CD4-positive, alpha-beta T cell (primary cell): Measurements from ENCODE around the gene PSPC1. TPM values are rescaled to one million over a fixed set of nuclear protein-coding genes. Genes with fewer than 3 reads are reported as not detected.
"Not testable (repeated sequence)": the region's sequence is repeated elsewhere in the genome, so short reads cannot be mapped to it uniquely, and the experiment has no call there.

Experiments used
- ATAC-seq: fragments of 200-7000 bp; cut with Tn5 transposase; one replicate; pipeline ENCODE4 v1.10.0; 2022; ENCODE audit warnings: mild to moderate bottlenecking; ENCODE audit not compliant: poor library complexity
- CTCF ChIA-PET: fragments of 350-600 bp; sonication (Branson Sonifier 250); formaldehyde crosslinking; loops from one replicate; lab custom pipeline; 2021; ENCODE audit warnings: antibody characterized with exemption, inconsistent platforms; lab: Charles Lee
- POLR2A ChIA-PET: fragments of 350-600 bp; sonication (Branson Sonifier 250); formaldehyde crosslinking; loops from one replicate; lab custom pipeline; 2021; ENCODE audit warnings: antibody characterized with exemption, inconsistent platforms; lab: Charles Lee
- DNase-seq, 14 experiments: peaks; one replicate each; pipeline ENCODE4 v3.0.0-alpha.2; 2013 to 2020; ENCODE audit warnings: mixed read lengths in 2 of 14
- H3K27ac ChIP-seq, 2 donors: one replicate each; pipeline versions ENCODE4 v1.5.1 to v1.7.0; 2013; ENCODE audit warnings: low read length in 2 of 2, low read depth in 1 of 2, mild to moderate bottlenecking in 1 of 2
- H3K27me3 ChIP-seq, 2 experiments: 1 replicate in 1 of 2; 2 replicates in 1 of 2; pipeline versions ENCODE4 v1.6.1 to v1.7.0; 2013; ENCODE audit warnings: low read length in 2 of 2, control low read depth in 1 of 2, mild to moderate bottlenecking in 1 of 2, moderate library complexity in 1 of 2; ENCODE audit not compliant: insufficient read depth in 2 of 2, control insufficient read depth in 1 of 2
- H3K36me3 ChIP-seq: one replicate; pipeline ENCODE4 v1.6.1; 2013; ENCODE audit warnings: low read length, control low read depth; ENCODE audit not compliant: insufficient read depth
- H3K4me1 ChIP-seq: one replicate; pipeline ENCODE4 v1.6.1; 2013; ENCODE audit warnings: low read length, control low read depth; ENCODE audit not compliant: insufficient read depth
- H3K4me3 ChIP-seq: one replicate; pipeline ENCODE4 v1.5.1; 2013; ENCODE audit warnings: mild to moderate bottlenecking, low read length, moderate library complexity
- H3K9me3 ChIP-seq, 2 experiments: 1 replicate in 1 of 2; 2 replicates in 1 of 2; pipeline versions ENCODE4 v1.6.1 to v1.7.0; 2013; ENCODE audit warnings: low read length in 2 of 2, mild to moderate bottlenecking in 2 of 2, control low read depth in 1 of 2, moderate library complexity in 1 of 2; ENCODE audit not compliant: control insufficient read depth in 1 of 2, insufficient read depth in 1 of 2
- H3K27ac Mint-ChIP-seq: one replicate; pipeline ENCODE4 v1.8.0; 2020; ENCODE audit warnings: mixed read lengths
- H3K27me3 Mint-ChIP-seq: one replicate; pipeline ENCODE4 v1.8.0; 2021; ENCODE audit warnings: mixed read lengths
- H3K36me3 Mint-ChIP-seq: one replicate; pipeline ENCODE4 v1.8.0; 2021; ENCODE audit warnings: low read depth, mixed read lengths
- H3K4me1 Mint-ChIP-seq: one replicate; pipeline ENCODE4 v1.8.0; 2021; ENCODE audit warnings: low read depth, mixed read lengths
- H3K4me3 Mint-ChIP-seq: one replicate; pipeline ENCODE4 v1.8.0; 2020; ENCODE audit warnings: mild to moderate bottlenecking, mixed read lengths
- H3K9me3 Mint-ChIP-seq: one replicate; pipeline ENCODE4 v1.8.0; 2020; ENCODE audit warnings: mixed read lengths
- intact Hi-C, 2 experiments: fragments of 100-400 bp; cut with DNase I in 1 of 2; cut with micrococcal nuclease in 1 of 2; formaldehyde crosslinking; loops; one replicate each; pipeline versions ENCODE4 v1.15.1 to v1.9.0; 2023 to 2025; cut with DNase I, micrococcal nuclease
- total RNA-seq, 174 experiments: library from RNA in 2 of 174; stranded (reverse) in 2 of 174; gene quantifications; one replicate each; pipeline ENCODE4 v1.2.3 and lab custom pipeline; 2021 to 2026
- TF ChIP-seq, protein P1 (sequence below): fragments of 200-600 bp; IDR thresholded peaks from one replicate; pipeline ENCODE4 v1.8.0; 2022; ENCODE audit warnings: antibody characterized with exemption, mild to moderate bottlenecking

Gene PSPC1
- total RNA-seq, 2 experiments from 2014 or later, result 71.0 to 71.9 TPM

DNA sequence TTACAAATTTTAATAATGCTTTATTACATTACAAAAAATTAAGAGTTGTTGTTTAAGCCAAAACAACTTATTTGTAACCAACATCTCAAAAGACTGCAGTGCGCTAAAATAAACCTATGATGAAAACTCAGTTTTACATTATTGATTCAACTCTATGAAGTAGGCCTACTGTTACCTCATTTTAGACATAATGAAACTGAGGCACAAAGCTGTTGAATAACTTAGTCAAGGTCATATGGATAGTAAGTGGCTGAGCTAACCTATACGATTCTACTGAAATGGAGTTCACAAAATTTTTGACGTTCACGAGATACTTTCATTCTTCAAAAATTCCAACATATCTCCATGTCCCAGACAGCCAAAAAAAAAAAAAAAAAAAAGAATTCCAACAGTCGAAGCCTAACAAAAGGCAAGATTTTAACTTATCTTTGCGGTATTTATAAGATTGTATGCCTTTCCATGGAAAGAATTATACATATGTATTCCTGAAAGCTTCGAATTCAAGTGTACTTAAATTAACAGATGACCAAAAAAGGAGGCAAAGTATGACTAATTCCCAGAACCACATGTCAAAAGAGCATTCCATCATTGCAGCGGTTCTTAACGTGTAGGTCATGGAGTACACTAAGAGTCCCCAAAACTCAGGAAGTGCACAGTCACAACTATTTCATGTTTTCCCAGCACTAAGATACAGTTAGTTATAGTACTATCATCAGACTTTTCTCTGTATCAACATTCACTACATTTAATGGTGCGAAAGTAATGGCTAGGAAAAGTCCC lies 69.4 kb downstream of the PSPC1 start:
- no peak overlapping the region for H3K4me3 ChIP-seq
- ChIA-PET POLR2A (no interaction called here), CTCF (no interaction called here)
- no peak overlapping the region for H3K4me3 Mint-ChIP-seq
- H3K4me1 Mint-ChIP-seq, result peaks cover 18% of the 10 kb centered on the region
- no peak overlapping the region for H3K27ac ChIP-seq
- DNase-seq (no peak), ATAC-seq (no peak)
- H3K36me3 ChIP-seq, result peaks cover 13% of the 10 kb centered on the region
- no peak overlapping the region for H3K27ac Mint-ChIP-seq
- H3K36me3 Mint-ChIP-seq, result peaks cover 50% of the 10 kb centered on the region
- H3K9me3 Mint-ChIP-seq, result no peaks in the 10 kb centered on the region
- H3K27me3 Mint-ChIP-seq, result no peaks in the 10 kb centered on the region
- no peaks in the 10 kb centered on the region for H3K27me3 ChIP-seq
- TF ChIP-seq, protein P1, sequence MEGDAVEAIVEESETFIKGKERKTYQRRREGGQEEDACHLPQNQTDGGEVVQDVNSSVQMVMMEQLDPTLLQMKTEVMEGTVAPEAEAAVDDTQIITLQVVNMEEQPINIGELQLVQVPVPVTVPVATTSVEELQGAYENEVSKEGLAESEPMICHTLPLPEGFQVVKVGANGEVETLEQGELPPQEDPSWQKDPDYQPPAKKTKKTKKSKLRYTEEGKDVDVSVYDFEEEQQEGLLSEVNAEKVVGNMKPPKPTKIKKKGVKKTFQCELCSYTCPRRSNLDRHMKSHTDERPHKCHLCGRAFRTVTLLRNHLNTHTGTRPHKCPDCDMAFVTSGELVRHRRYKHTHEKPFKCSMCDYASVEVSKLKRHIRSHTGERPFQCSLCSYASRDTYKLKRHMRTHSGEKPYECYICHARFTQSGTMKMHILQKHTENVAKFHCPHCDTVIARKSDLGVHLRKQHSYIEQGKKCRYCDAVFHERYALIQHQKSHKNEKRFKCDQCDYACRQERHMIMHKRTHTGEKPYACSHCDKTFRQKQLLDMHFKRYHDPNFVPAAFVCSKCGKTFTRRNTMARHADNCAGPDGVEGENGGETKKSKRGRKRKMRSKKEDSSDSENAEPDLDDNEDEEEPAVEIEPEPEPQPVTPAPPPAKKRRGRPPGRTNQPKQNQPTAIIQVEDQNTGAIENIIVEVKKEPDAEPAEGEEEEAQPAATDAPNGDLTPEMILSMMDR, result no peak
- no peaks in the 10 kb centered on the region for H3K9me3 ChIP-seq
- no peaks in the 10 kb centered on the region for H3K4me1 ChIP-seq
- intact Hi-C loops, result no loop called here

DNA sequence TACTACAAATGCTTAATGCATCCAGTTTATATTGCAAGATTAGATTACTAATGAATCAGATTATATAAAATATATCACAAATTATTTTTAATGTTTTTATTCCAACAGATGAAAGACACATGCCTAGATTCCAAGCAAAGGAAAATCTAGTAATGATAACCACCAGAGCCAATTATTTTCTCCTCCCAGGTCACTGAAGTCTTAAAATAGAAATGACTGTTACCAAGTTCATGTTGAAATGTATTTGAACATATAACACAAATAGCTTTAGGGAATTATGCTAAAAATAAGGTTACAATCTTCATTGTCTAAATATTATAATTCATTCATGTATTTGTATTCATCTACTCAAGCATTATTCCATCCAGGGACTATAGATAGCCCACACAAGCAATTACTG lies 73.0 kb downstream of the PSPC1 start:
- H3K36me3 ChIP-seq, H3K27ac Mint-ChIP-seq, H3K27me3 Mint-ChIP-seq, H3K4me3 Mint-ChIP-seq, H3K9me3 Mint-ChIP-seq, DNase-seq, H3K4me3 ChIP-seq, ATAC-seq, H3K9me3 ChIP-seq, H3K27ac ChIP-seq, POLR2A ChIA-PET, CTCF ChIA-PET, H3K4me1 ChIP-seq, intact Hi-C loops, H3K27me3 ChIP-seq: not testable (repeated sequence)
- Mint-ChIP-seq H3K4me1 (peaks cover 18% of the 10 kb centered on the region), H3K36me3 (peaks cover 42% of the 10 kb centered on the region)

DNA sequence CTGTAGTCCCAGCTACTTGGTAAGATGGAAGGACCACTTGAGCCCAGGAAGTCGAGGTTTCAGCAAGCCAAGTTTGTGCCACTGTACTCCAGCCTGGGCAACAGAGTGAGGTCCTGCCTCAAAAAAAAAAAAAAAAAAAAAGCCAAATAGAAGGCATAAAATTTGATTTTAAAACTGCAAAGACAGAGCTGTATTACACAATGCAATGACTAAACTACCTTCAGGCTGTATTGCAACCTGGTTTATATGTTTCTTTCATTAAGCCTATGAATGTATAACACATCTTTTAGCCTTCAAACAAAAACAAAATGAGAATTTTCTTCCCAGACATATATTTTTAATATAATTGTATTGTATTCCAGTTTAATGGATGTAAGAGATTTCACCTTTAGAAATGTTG lies 73.7 kb downstream of the PSPC1 start:
- DNase-seq, H3K36me3 ChIP-seq, intact Hi-C loops, H3K27ac ChIP-seq, H3K27me3 ChIP-seq, ATAC-seq, H3K4me1 ChIP-seq, H3K9me3 ChIP-seq, H3K9me3 Mint-ChIP-seq, H3K27me3 Mint-ChIP-seq, H3K27ac Mint-ChIP-seq, POLR2A ChIA-PET, H3K4me3 ChIP-seq, H3K4me3 Mint-ChIP-seq: not testable (repeated sequence)
- peaks cover 34% of the 10 kb centered on the region for H3K36me3 Mint-ChIP-seq
- CTCF ChIA-PET, result interaction anchor here (0.7 kb wide), 1 partner anchor 231 kb away, joined by 3 read pairs; no protein-coding TSS in a partner anchor
- H3K4me1 Mint-ChIP-seq, result peaks cover 18% of the 10 kb centered on the region

DNA sequence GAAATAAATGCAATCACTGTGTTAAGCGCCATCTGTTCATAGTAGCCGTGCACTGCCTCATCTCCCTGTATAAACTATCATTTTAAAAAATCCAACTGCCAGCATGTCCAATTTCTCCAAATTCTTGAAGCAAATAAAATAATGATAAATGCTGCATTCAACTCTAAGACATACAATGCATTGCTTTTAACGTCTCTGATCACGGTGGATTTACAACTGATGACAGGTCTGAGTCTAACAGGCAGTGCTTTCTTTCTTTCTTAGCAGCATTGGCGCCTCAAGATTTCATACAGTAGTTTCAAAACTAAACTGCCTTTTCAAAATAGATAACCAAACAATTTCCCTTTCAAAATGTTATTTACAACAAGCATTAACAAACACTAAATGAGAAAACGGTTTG lies 78.5 kb downstream of the PSPC1 start:
- H3K9me3 Mint-ChIP-seq, H3K9me3 ChIP-seq, H3K4me1 ChIP-seq, H3K36me3 ChIP-seq, POLR2A ChIA-PET, CTCF ChIA-PET, H3K27ac ChIP-seq, H3K27me3 ChIP-seq, H3K4me3 Mint-ChIP-seq, H3K27ac Mint-ChIP-seq, ATAC-seq, DNase-seq, intact Hi-C loops, H3K4me3 ChIP-seq, H3K27me3 Mint-ChIP-seq: not testable (repeated sequence)
- Mint-ChIP-seq H3K36me3 (peaks cover 35% of the 10 kb centered on the region), H3K4me1 (peaks cover 18% of the 10 kb centered on the region)

DNA sequence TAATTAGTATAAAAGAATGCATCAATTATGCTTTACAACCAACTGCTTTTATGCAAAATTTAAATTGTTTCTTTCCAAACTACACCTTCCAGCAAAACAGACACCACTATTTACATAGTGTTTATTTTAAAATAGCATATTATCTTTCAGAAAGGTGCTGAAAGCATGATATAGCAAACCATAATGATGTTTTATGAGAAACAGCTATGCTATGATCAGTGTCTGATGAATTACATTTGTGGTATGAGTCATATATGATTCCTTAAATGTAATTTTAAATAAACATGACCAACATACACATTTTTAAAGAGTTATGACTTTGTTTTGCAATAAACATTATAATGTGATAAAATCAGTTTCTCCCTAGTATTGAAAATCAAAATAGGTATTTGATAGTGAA lies 81.1 kb downstream of the PSPC1 start:
- CTCF ChIA-PET, result interaction anchor here (0.5 kb wide), 1 partner anchor 1009 kb away, joined by 3 read pairs; no protein-coding TSS in a partner anchor
- H3K36me3 ChIP-seq, H3K27me3 ChIP-seq, H3K4me1 ChIP-seq, H3K4me3 ChIP-seq, H3K27me3 Mint-ChIP-seq, H3K9me3 ChIP-seq, ATAC-seq, H3K27ac Mint-ChIP-seq, intact Hi-C loops, H3K4me3 Mint-ChIP-seq, H3K27ac ChIP-seq, DNase-seq, H3K9me3 Mint-ChIP-seq, POLR2A ChIA-PET: not testable (repeated sequence)
- peaks cover 20% of the 10 kb centered on the region for H3K4me1 Mint-ChIP-seq
- H3K36me3 Mint-ChIP-seq, result peaks cover 35% of the 10 kb centered on the region

DNA sequence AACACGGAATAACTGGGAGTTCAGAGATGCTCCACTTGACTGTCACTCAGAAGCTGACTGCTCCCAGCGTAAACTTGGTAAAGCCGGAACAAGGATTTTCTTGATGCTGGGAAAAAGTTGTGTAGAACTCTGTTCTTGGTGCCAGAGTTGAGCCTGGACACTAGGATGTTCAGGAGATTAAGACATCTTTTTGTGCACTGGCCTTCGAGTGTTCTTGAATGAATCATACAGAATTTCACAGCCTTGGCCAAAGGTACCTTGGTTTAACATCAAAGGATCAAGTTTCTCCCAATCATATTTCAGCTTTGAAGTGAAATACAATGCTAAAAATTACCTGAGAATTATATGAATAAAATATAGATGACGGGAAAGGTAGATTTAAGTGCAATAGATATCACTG lies 81.8 kb downstream of the PSPC1 start:
- H3K27me3 Mint-ChIP-seq, DNase-seq, H3K27me3 ChIP-seq, H3K4me3 ChIP-seq, H3K4me1 ChIP-seq, H3K27ac ChIP-seq, CTCF ChIA-PET, intact Hi-C loops, POLR2A ChIA-PET, ATAC-seq, H3K27ac Mint-ChIP-seq, H3K9me3 ChIP-seq, H3K36me3 ChIP-seq, H3K9me3 Mint-ChIP-seq, H3K4me3 Mint-ChIP-seq: not testable (repeated sequence)
- peaks cover 20% of the 10 kb centered on the region for H3K4me1 Mint-ChIP-seq
- H3K36me3 Mint-ChIP-seq, result peaks cover 30% of the 10 kb centered on the region
